ENCODE results near the gene MOSPD2.

- TF ChIP-seq CTCF (IDR thresholded peaks at IDR 0.05) (no peak), POLR2AphosphoS5 (IDR thresholded peaks at IDR 0.05) (no peak)
These were observed 61.2 kb downstream of the MOSPD2 start for GRCh38 chrX:14934423-14934822.

All from breast epithelium (tissue), 3 donors.